Caco-2 (cell line): ENCODE results near the gene FCGR2B. TPM values are rescaled to one million over a fixed set of nuclear protein-coding genes. Genes with fewer than 3 reads are reported as not detected.
"Not testable (repeated sequence)": the region's sequence is repeated elsewhere in the genome, so short reads cannot be mapped to it uniquely, and the experiment has no call there.

ENCODE experiments used
- BruUV-seq: library from RNA; stranded (reverse); fragments of 400-500 nt; replicated peaks from 2 replicates; lab custom pipeline; 2021; lab: Mats Ljungman, UMichigan
- CTCF ChIA-PET: fragments of 300-600 bp; sonication (Branson Sonifier 250); formaldehyde crosslinking; loops from one replicate; lab custom pipeline; 2022; ENCODE audit warnings: antibody characterized with exemption; lab: Charles Lee
- POLR2A ChIA-PET: fragments of 300-600 bp; sonication (Branson Sonifier 250); formaldehyde crosslinking; loops from one replicate; lab custom pipeline; 2022; ENCODE audit warnings: antibody characterized with exemption; lab: Charles Lee
- DNase-seq, 2 experiments: peaks; one replicate each; pipeline versions ENCODE4 v3.0.0 to v3.0.0-alpha.2; 2020 to 2022
- H3K27me3 ChIP-seq: replicated peaks from 2 replicates; pipeline ENCODE4 v1.6.0; 2011; ENCODE audit warnings: low read length; ENCODE audit not compliant: control insufficient read depth, insufficient read depth
- H3K36me3 ChIP-seq: 2 replicates; pipeline ENCODE4 v1.5.1; 2011; ENCODE audit warnings: low read length; ENCODE audit not compliant: control insufficient read depth, insufficient read depth
- H3K4me1 ChIP-seq: fragments of 250-450 bp; sonication (Bioruptor Pico); 2 replicates; pipeline ENCODE4 v1.5.1; 2020; ENCODE audit warnings: mild to moderate bottlenecking
- H3K4me3 ChIP-seq: 2 replicates; pipeline ENCODE4 v1.5.1; 2011; ENCODE audit warnings: low read depth, mild to moderate bottlenecking, control low read depth, low read length
- H3K9me3 ChIP-seq: fragments of 250-450 bp; sonication (Bioruptor Pico); 2 replicates; pipeline ENCODE4 v1.5.1; 2020; ENCODE audit warnings: mild to moderate bottlenecking, moderate library complexity
- H3K27ac Mint-ChIP-seq: one replicate; pipeline ENCODE4 v1.8.0; 2022; ENCODE audit warnings: mixed read lengths; ENCODE audit not compliant: unreplicated experiment
- H3K27me3 Mint-ChIP-seq: one replicate; pipeline ENCODE4 v1.8.0; 2022; ENCODE audit warnings: mixed read lengths; ENCODE audit not compliant: insufficient read depth, unreplicated experiment
- H3K36me3 Mint-ChIP-seq: one replicate; pipeline ENCODE4 v1.8.0; 2022; ENCODE audit warnings: mild to moderate bottlenecking, mixed read lengths; ENCODE audit not compliant: insufficient read depth, unreplicated experiment
- H3K4me1 Mint-ChIP-seq: one replicate; pipeline ENCODE4 v1.8.0; 2022; ENCODE audit warnings: low read depth, mixed read lengths; ENCODE audit not compliant: unreplicated experiment
- H3K4me3 Mint-ChIP-seq: one replicate; pipeline ENCODE4 v1.8.0; 2022; ENCODE audit warnings: mild to moderate bottlenecking, moderate library complexity, mixed read lengths; ENCODE audit not compliant: unreplicated experiment
- H3K9me3 Mint-ChIP-seq: one replicate; pipeline ENCODE4 v1.8.0; 2022; ENCODE audit warnings: mixed read lengths; ENCODE audit not compliant: unreplicated experiment
- intact Hi-C: fragments of 100-400 bp; cut with micrococcal nuclease; formaldehyde crosslinking; loops from one replicate; pipeline ENCODE4 v1.10.0; 2022; ENCODE audit not compliant: unreplicated experiment
- total RNA-seq: library from RNA; stranded (reverse); gene quantifications from 2 replicates; pipeline ENCODE4 v1.2.3, GENCODE V29; 2022
- TF ChIP-seq, protein P1 (sequence below), 2 experiments: fragments of 200-600 bp in 1 of 2; IDR thresholded peaks; 1 replicate in 1 of 2; 2 replicates in 1 of 2; pipeline versions ENCODE4 v1.5.1 to v1.8.0; 2011 to 2022; ENCODE audit warnings: antibody characterized with exemption in 1 of 2, control low read depth in 1 of 2, inconsistent platforms in 1 of 2, low read depth in 1 of 2, low read length in 1 of 2, mild to moderate bottlenecking in 1 of 2, moderate library complexity in 1 of 2; ENCODE audit not compliant: insufficient read depth in 1 of 2, severe bottlenecking in 1 of 2, unreplicated experiment in 1 of 2

The FCGR2B gene
- total RNA-seq, 1 experiment from 2014 or later = not detected

DNA sequence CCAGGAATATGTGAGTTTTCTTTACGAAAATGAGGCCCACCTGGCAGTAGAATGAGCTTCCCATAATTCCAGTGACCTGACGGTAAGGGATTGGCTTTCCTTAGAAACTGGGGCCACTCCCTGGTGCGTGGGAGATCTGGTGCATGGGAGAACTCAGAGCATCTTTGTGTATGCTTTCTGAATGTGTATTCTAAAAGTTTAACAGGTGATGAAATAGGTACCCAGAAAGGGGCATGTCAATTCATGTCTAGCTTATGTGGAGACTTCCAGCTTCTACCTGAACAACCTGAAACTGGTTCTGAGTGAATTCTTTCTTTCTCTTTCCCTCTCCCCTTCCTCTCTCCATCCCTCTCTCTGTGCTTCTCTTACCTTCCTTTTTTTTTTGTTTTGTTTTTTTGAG lies 28.9 kb downstream of the FCGR2B start:
- DNase-seq = no peak
- H3K9me3 Mint-ChIP-seq = no peaks in the 10 kb centered on the region
- H3K4me3 Mint-ChIP-seq = no peak overlapping the region
- H3K36me3 Mint-ChIP-seq = no peaks in the 10 kb centered on the region
- POLR2A ChIA-PET = interaction anchor here (0.6 kb wide), 1 partner anchor 343 kb away, joined by 3 read pairs; no protein-coding TSS in a partner anchor
- peaks cover 24% of the 10 kb centered on the region for H3K27me3 Mint-ChIP-seq
- H3K27me3 ChIP-seq = no peaks in the 10 kb centered on the region
- no TSS peak for BruUV-seq
- CTCF ChIA-PET = no interaction called here
- no peaks in the 10 kb centered on the region for H3K9me3 ChIP-seq
- intact Hi-C loops = no loop called here
- H3K4me1 ChIP-seq = no peaks in the 10 kb centered on the region
- no peak overlapping the region for H3K4me3 ChIP-seq
- TF ChIP-seq, protein P1, sequence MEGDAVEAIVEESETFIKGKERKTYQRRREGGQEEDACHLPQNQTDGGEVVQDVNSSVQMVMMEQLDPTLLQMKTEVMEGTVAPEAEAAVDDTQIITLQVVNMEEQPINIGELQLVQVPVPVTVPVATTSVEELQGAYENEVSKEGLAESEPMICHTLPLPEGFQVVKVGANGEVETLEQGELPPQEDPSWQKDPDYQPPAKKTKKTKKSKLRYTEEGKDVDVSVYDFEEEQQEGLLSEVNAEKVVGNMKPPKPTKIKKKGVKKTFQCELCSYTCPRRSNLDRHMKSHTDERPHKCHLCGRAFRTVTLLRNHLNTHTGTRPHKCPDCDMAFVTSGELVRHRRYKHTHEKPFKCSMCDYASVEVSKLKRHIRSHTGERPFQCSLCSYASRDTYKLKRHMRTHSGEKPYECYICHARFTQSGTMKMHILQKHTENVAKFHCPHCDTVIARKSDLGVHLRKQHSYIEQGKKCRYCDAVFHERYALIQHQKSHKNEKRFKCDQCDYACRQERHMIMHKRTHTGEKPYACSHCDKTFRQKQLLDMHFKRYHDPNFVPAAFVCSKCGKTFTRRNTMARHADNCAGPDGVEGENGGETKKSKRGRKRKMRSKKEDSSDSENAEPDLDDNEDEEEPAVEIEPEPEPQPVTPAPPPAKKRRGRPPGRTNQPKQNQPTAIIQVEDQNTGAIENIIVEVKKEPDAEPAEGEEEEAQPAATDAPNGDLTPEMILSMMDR (IDR thresholded peaks at IDR 0.05; ENCODE audit: insufficient read depth in 1 of 2, low read depth in 1 of 2, low read length in 1 of 2, severe bottlenecking in 1 of 2, unreplicated experiment in 1 of 2) = no peak
- H3K4me1 Mint-ChIP-seq = no peaks in the 10 kb centered on the region
- no peaks in the 10 kb centered on the region for H3K36me3 ChIP-seq
- H3K27ac Mint-ChIP-seq = no peak overlapping the region

GRCh38 chr1:161693020-161693712 lies 30.2 kb downstream of the FCGR2B start:
- H3K36me3 Mint-ChIP-seq, H3K4me3 Mint-ChIP-seq, H3K4me1 ChIP-seq, intact Hi-C loops, BruUV-seq, DNase-seq, H3K4me3 ChIP-seq, H3K36me3 ChIP-seq, H3K9me3 Mint-ChIP-seq, POLR2A ChIA-PET, H3K27me3 ChIP-seq, H3K27ac Mint-ChIP-seq, H3K4me1 Mint-ChIP-seq, H3K9me3 ChIP-seq: not testable (repeated sequence)
- peaks cover 31% of the 10 kb centered on the region for H3K27me3 Mint-ChIP-seq
- CTCF ChIA-PET = interaction anchor here (0.6 kb wide), 1 partner anchor 194 kb away, joined by 3 read pairs; no protein-coding TSS in a partner anchor

DNA sequence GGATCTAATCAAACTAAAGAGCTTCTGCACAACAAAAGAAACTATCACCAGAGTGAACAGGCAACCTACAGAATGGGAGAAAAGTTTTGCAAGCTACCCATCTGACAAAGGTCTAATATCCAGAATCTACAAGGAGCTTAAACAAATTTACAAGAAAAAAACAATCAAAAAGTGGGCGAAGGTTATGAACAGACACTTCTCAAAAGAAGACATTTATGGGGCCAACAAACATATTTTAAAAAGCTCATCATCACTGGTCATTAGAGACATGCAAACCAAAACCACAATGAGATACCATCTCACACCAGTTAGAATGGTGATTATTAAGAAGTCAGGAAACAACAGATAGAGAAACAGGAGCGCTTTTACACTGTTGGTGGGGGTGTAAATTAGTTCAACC lies 35.4 kb downstream of the FCGR2B start:
- peaks cover 28% of the 10 kb centered on the region for H3K27me3 Mint-ChIP-seq

DNA sequence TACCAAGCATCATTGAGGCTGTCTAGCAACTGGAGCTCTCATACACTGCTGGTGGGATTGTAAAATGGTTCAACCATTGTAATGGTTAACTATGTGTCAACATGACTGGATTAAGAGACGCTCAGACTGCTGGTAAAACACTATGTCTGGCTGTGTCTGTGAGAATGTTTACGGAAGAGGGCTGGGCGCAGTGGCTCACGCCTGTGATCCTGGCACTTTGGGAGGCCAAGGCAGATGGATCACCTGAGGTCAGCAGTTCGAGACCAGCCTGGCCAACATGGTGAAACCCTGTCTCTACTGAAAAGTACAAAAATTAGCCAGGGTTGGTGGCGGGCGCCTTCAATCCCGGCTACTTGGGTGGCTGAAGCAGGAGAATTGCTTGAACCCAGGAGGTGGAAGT lies 39.3 kb downstream of the FCGR2B start:
- CTCF ChIA-PET = interaction anchor here (1.0 kb wide), 1 partner anchor 39 kb away, joined by 3 read pairs; no protein-coding TSS in a partner anchor
- POLR2A ChIA-PET = interaction anchor here (0.5 kb wide), 1 partner anchor 64 kb away, joined by 4 read pairs; no protein-coding TSS in a partner anchor
- TF ChIP-seq, protein P1 (IDR thresholded peaks at IDR 0.05; ENCODE audit: insufficient read depth in 1 of 2, low read depth in 1 of 2, low read length in 1 of 2, severe bottlenecking in 1 of 2, unreplicated experiment in 1 of 2) = no peak

More for the DNA sequence above, 35.4 kb downstream of the FCGR2B start:
- H3K36me3 Mint-ChIP-seq, BruUV-seq, H3K27me3 ChIP-seq, DNase-seq, intact Hi-C loops, H3K9me3 Mint-ChIP-seq, H3K36me3 ChIP-seq, H3K4me1 ChIP-seq, H3K4me1 Mint-ChIP-seq, POLR2A ChIA-PET, H3K4me3 ChIP-seq, H3K27ac Mint-ChIP-seq, H3K9me3 ChIP-seq, H3K4me3 Mint-ChIP-seq: not testable (repeated sequence)
- CTCF ChIA-PET = interaction anchor here (0.7 kb wide), 1 partner anchor 14 kb away, joined by 3 read pairs; no protein-coding TSS in a partner anchor

More for the DNA sequence above, 39.3 kb downstream of the FCGR2B start:
- no peak overlapping the region for H3K4me3 ChIP-seq
- Mint-ChIP-seq H3K36me3 (no peaks in the 10 kb centered on the region), H3K4me1 (peaks cover 7% of the 10 kb centered on the region), H3K27ac (no peak overlapping the region), H3K27me3 (peaks cover 13% of the 10 kb centered on the region), H3K4me3 (no peak overlapping the region), H3K9me3 (no peaks in the 10 kb centered on the region)
- DNase-seq = peak; percentile 77 to 83
- H3K9me3 ChIP-seq = no peaks in the 10 kb centered on the region
- no peaks in the 10 kb centered on the region for H3K4me1 ChIP-seq
- intact Hi-C loops = no loop called here
- no TSS peak for BruUV-seq
- H3K27me3 ChIP-seq = no peaks in the 10 kb centered on the region
- no peaks in the 10 kb centered on the region for H3K36me3 ChIP-seq
